WTC11 (cell line): ENCODE results near the gene SVBP. TPM values are rescaled to one million over a fixed set of nuclear protein-coding genes. Genes with fewer than 3 reads are reported as not detected.
A peak's percentile ranks its signal among the peaks of the same experiment; 100 is the strongest.

ENCODE experiments used
- ATAC-seq: fragments of 200-7000 bp; cut with Tn5 transposase; 2 replicates; pipeline ENCODE4 v1.10.0; 2021; ENCODE audit warnings: mild to moderate bottlenecking, moderate library complexity
- CTCF ChIA-PET: fragments of 300-600 bp; sonication (Branson Sonifier 250); formaldehyde crosslinking; loops from one replicate; lab custom pipeline; 2021; ENCODE audit warnings: antibody characterized with exemption; lab: Charles Lee
- POLR2A ChIA-PET: fragments of 350-600 bp; sonication (Branson Sonifier 250); formaldehyde crosslinking; loops from one replicate; lab custom pipeline; 2021; ENCODE audit warnings: antibody characterized with exemption; lab: Charles Lee
- DNase-seq: peaks from one replicate; pipeline ENCODE4 v3.0.0; 2021; ENCODE audit warnings: low spot score
- H3K27ac Mint-ChIP-seq: 2 replicates; pipeline ENCODE4 v1.8.0; 2021; ENCODE audit warnings: mixed read lengths
- H3K27me3 Mint-ChIP-seq: 2 replicates; pipeline ENCODE4 v1.8.0; 2021; ENCODE audit warnings: low read depth, mild to moderate bottlenecking, moderate library complexity, mixed read lengths
- H3K36me3 Mint-ChIP-seq: 2 replicates; pipeline ENCODE4 v1.8.0; 2021; ENCODE audit warnings: mixed read lengths
- H3K4me1 Mint-ChIP-seq: 2 replicates; pipeline ENCODE4 v1.8.0; 2022; ENCODE audit warnings: mixed read lengths
- H3K4me3 Mint-ChIP-seq: 2 replicates; pipeline ENCODE4 v1.8.0; 2021; ENCODE audit warnings: mild to moderate bottlenecking, moderate library complexity, mixed read lengths
- H3K9me3 Mint-ChIP-seq: 2 replicates; pipeline ENCODE4 v1.8.0; 2021; ENCODE audit warnings: mixed read lengths
- ATF3 ChIP-seq: sonication (generic); formaldehyde crosslinking; conservative IDR thresholded peaks from 2 replicates; pipeline ENCODE4 v1.8.1; 2022; ENCODE audit warnings: mild to moderate bottlenecking, missing genetic modification reagents
- CBFB ChIP-seq: sonication (generic); formaldehyde crosslinking; IDR thresholded peaks from 2 replicates; pipeline ENCODE4 v1.8.1; 2022; ENCODE audit warnings: mild to moderate bottlenecking, low read depth, missing genetic modification reagents
- CREM ChIP-seq: sonication (generic); formaldehyde crosslinking; IDR thresholded peaks from 2 replicates; pipeline ENCODE4 v1.8.1; 2022; ENCODE audit warnings: mild to moderate bottlenecking, missing genetic modification reagents, moderate library complexity
- FOXK1 ChIP-seq: sonication (generic); formaldehyde crosslinking; IDR thresholded peaks from 2 replicates; pipeline ENCODE4 v1.8.0; 2022; ENCODE audit warnings: mild to moderate bottlenecking, moderate library complexity, missing genetic modification reagents
- GTF2I ChIP-seq: fragments of 250-450 bp; sonication (Bioruptor Pico); conservative IDR thresholded peaks from 2 replicates; pipeline ENCODE4 v1.4.0; 2021; ENCODE audit warnings: mild to moderate bottlenecking
- HMGA2 ChIP-seq: fragments of 250-450 bp; sonication (Bioruptor Pico); IDR thresholded peaks from 2 replicates; pipeline ENCODE4 v1.4.0; 2021; ENCODE audit warnings: mild to moderate bottlenecking, moderate library complexity
- MLX ChIP-seq: sonication (generic); formaldehyde crosslinking; IDR thresholded peaks from 2 replicates; pipeline ENCODE4 v1.8.1; 2023; ENCODE audit warnings: mild to moderate bottlenecking, missing genetic modification reagents, moderate library complexity
- MXD4 ChIP-seq: fragments of 250-450 bp; sonication (Bioruptor Pico); IDR thresholded peaks from 2 replicates; pipeline ENCODE4 v1.8.0; 2021; ENCODE audit warnings: mild to moderate bottlenecking, moderate library complexity, borderline replicate concordance
- MYBL2 ChIP-seq: sonication (generic); formaldehyde crosslinking; IDR thresholded peaks from 2 replicates; pipeline ENCODE4 v1.8.1; 2023; ENCODE audit warnings: mild to moderate bottlenecking, moderate library complexity, missing genetic modification reagents
- ZBTB21 ChIP-seq: sonication (generic); formaldehyde crosslinking; IDR thresholded peaks from 2 replicates; pipeline ENCODE4 v1.8.1; 2023; ENCODE audit warnings: mild to moderate bottlenecking, missing genetic modification reagents, borderline replicate concordance
- ZNF317 ChIP-seq: sonication (generic); formaldehyde crosslinking; IDR thresholded peaks from 2 replicates; pipeline ENCODE4 v1.8.1; 2023; ENCODE audit warnings: low read depth, mild to moderate bottlenecking, moderate library complexity, missing genetic modification reagents, borderline replicate concordance
- ZNF512 ChIP-seq: sonication (generic); formaldehyde crosslinking; IDR thresholded peaks from 2 replicates; pipeline ENCODE4 v1.8.1; 2022; ENCODE audit warnings: missing genetic modification reagents, borderline replicate concordance
- ZNF671 ChIP-seq: fragments of 250-450 bp; sonication (Bioruptor Pico); IDR thresholded peaks from 2 replicates; pipeline ENCODE4 v1.8.0; 2021; ENCODE audit warnings: mild to moderate bottlenecking
- total RNA-seq: library from RNA; stranded (reverse); gene quantifications from 3 replicates; pipeline ENCODE4 v1.2.3, GENCODE V29; 2021
- TF ChIP-seq, protein P1 (sequence below): sonication (generic); formaldehyde crosslinking; conservative IDR thresholded peaks from 2 replicates; pipeline ENCODE4 v1.8.1; 2023; ENCODE audit warnings: mild to moderate bottlenecking, low read depth, missing genetic modification reagents, moderate library complexity
- TF ChIP-seq, protein P2 (sequence below): fragments of 250-450 bp; sonication (Bioruptor Pico); IDR thresholded peaks from 2 replicates; pipeline ENCODE4 v1.9.0; 2021; ENCODE audit warnings: mild to moderate bottlenecking, borderline replicate concordance

The SVBP gene
- total RNA-seq, 1 experiment from 2014 or later = 28.7 TPM

GRCh38 chr1:42774928-42775526 is 42.2 kb downstream of the SVBP start:
- ATAC-seq (no peak), DNase-seq (no peak)
- TF ChIP-seq MYBL2 (CRISPR knock-in tag) (no peak), ZBTB21 (CRISPR knock-in tag) (no peak), ZNF512 (CRISPR knock-in tag) (no peak), ZNF671 (CRISPR knock-in tag) (no peak), MLX (CRISPR knock-in tag) (no peak)
- TF ChIP-seq, protein P1, sequence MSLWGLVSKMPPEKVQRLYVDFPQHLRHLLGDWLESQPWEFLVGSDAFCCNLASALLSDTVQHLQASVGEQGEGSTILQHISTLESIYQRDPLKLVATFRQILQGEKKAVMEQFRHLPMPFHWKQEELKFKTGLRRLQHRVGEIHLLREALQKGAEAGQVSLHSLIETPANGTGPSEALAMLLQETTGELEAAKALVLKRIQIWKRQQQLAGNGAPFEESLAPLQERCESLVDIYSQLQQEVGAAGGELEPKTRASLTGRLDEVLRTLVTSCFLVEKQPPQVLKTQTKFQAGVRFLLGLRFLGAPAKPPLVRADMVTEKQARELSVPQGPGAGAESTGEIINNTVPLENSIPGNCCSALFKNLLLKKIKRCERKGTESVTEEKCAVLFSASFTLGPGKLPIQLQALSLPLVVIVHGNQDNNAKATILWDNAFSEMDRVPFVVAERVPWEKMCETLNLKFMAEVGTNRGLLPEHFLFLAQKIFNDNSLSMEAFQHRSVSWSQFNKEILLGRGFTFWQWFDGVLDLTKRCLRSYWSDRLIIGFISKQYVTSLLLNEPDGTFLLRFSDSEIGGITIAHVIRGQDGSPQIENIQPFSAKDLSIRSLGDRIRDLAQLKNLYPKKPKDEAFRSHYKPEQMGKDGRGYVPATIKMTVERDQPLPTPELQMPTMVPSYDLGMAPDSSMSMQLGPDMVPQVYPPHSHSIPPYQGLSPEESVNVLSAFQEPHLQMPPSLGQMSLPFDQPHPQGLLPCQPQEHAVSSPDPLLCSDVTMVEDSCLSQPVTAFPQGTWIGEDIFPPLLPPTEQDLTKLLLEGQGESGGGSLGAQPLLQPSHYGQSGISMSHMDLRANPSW = no peak
- ChIA-PET CTCF (no interaction called here), POLR2A (no interaction called here)
- H3K36me3 Mint-ChIP-seq = peaks cover 47% of the 10 kb centered on the region
- no peaks in the 10 kb centered on the region for H3K27me3 Mint-ChIP-seq
- peaks cover 11% of the 10 kb centered on the region for H3K4me1 Mint-ChIP-seq
- H3K9me3 Mint-ChIP-seq = no peaks in the 10 kb centered on the region
- no peak overlapping the region for H3K4me3 Mint-ChIP-seq
- no peak overlapping the region for H3K27ac Mint-ChIP-seq

DNA sequence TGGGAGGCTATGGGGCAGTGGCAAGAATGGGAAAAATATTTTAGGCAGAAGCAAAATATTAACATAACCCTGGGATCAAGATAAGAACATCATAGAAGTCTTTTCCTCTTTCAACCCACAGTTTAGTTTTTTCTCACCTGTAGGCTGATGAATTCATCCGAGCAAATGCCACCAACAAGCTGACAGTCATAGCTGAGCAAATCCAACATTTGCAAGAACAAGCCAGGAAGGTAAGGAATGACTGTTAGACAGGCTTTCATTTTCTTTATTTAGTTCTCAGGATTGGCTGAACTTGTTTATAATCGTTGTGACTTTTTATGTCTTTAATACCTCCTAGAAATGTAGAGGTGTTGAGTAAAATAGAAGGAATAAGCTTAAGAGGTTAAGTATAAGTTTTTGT is 43.8 kb downstream of the SVBP start:
- CTCF ChIA-PET = interaction anchor here (0.8 kb wide), 1 partner anchor 300 kb away, joined by 3 read pairs; no protein-coding TSS in a partner anchor
- H3K36me3 Mint-ChIP-seq = peaks cover 39% of the 10 kb centered on the region
- no peaks in the 10 kb centered on the region for H3K27me3 Mint-ChIP-seq
- no peaks in the 10 kb centered on the region for H3K9me3 Mint-ChIP-seq
- peak overlapping the region; percentile 60 for H3K27ac Mint-ChIP-seq
- no peak for ATAC-seq
- peaks cover 15% of the 10 kb centered on the region for H3K4me1 Mint-ChIP-seq
- H3K4me3 Mint-ChIP-seq = no peak overlapping the region
- no peak for TF ChIP-seq FOXK1 (CRISPR knock-in tag)
- no peak for TF ChIP-seq MLX (CRISPR knock-in tag)
- TF ChIP-seq, protein P1 = no peak
- TF ChIP-seq HMGA2 = no peak
- no peak for TF ChIP-seq CBFB (CRISPR knock-in tag)
- no peak for TF ChIP-seq MXD4 (CRISPR knock-in tag)
- no peak for TF ChIP-seq CREM
- TF ChIP-seq ATF3 (CRISPR knock-in tag) = no peak
- no peak for TF ChIP-seq ZNF317 (CRISPR knock-in tag)
- no peak for TF ChIP-seq GTF2I (CRISPR knock-in tag)
- TF ChIP-seq, protein P2, sequence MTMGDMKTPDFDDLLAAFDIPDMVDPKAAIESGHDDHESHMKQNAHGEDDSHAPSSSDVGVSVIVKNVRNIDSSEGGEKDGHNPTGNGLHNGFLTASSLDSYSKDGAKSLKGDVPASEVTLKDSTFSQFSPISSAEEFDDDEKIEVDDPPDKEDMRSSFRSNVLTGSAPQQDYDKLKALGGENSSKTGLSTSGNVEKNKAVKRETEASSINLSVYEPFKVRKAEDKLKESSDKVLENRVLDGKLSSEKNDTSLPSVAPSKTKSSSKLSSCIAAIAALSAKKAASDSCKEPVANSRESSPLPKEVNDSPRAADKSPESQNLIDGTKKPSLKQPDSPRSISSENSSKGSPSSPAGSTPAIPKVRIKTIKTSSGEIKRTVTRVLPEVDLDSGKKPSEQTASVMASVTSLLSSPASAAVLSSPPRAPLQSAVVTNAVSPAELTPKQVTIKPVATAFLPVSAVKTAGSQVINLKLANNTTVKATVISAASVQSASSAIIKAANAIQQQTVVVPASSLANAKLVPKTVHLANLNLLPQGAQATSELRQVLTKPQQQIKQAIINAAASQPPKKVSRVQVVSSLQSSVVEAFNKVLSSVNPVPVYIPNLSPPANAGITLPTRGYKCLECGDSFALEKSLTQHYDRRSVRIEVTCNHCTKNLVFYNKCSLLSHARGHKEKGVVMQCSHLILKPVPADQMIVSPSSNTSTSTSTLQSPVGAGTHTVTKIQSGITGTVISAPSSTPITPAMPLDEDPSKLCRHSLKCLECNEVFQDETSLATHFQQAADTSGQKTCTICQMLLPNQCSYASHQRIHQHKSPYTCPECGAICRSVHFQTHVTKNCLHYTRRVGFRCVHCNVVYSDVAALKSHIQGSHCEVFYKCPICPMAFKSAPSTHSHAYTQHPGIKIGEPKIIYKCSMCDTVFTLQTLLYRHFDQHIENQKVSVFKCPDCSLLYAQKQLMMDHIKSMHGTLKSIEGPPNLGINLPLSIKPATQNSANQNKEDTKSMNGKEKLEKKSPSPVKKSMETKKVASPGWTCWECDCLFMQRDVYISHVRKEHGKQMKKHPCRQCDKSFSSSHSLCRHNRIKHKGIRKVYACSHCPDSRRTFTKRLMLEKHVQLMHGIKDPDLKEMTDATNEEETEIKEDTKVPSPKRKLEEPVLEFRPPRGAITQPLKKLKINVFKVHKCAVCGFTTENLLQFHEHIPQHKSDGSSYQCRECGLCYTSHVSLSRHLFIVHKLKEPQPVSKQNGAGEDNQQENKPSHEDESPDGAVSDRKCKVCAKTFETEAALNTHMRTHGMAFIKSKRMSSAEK (CRISPR knock-in tag) = no peak
- TF ChIP-seq, all 79 proteins: peak for 0
- POLR2A ChIA-PET = no interaction called here
- DNase-seq = no peak
